ENCODE measurements around the gene REPIN1.

DNA sequence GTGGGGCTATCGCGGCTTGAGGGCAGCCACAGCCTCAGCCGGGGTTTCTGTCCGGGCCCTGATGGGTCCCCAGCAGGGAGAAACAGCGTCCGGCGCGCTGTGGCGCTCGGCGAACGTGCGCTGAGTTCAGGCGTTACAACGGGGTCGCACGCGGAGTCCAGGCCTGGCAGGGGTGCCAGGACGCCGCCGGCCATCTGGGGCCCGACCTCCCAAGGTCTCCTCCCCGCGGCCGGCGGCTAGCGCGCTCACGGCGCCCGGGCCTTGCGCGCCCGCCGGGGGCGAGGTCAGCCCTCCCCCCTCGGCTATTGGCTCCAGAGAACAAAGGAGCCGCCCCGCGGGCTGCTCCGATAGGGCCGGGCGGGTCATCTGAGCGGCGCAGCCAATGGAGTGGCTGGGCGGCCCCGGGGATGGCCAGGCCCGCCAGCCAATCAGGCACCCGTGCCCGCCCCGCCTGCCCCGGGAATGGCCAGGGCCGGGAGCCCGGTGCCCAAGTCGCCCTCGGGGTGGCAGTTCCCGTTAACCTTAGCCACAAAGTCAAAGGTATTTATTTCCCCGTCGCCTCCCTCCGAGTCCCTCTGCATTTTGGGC, 10.3 kb downstream of the REPIN1 start, which contains the start of gene ZNF775:
- no peak for TF ChIP-seq CTCF (conservative IDR thresholded peaks at IDR 0.05; ENCODE audit: low read length)
- TF ChIP-seq EZH2phosphoT487 (IDR thresholded peaks at IDR 0.05; ENCODE audit: borderline replicate concordance): no peak

All from Loucy (cell line).